SH-SY5Y (cell line): ENCODE data around the gene TMEM38A.

Experiments used
- GATA2 ChIP-seq: IDR thresholded peaks from 2 replicates; pipeline ENCODE4 v1.6.1; 2011; ENCODE audit warnings: mild to moderate bottlenecking, low read depth, low read length
- GATA3 ChIP-seq: IDR thresholded peaks from 2 replicates; pipeline ENCODE4 v1.6.1; 2011; ENCODE audit warnings: low read depth, mild to moderate bottlenecking, low read length, moderate library complexity

The TMEM38A gene

GRCh38 chr19:16627193-16627927 lies 33.6 kb upstream of the TMEM38A start:
- TF ChIP-seq GATA2 (no peak), GATA3 (no peak)

- TF ChIP-seq GATA2 = no peak
- TF ChIP-seq GATA3 = no peak
These were observed 33.1 kb upstream of the TMEM38A start for GRCh38 chr19:16627928-16628182.

- TF ChIP-seq GATA2 (no peak), GATA3 (no peak)
These were observed 32.6 kb upstream of the TMEM38A start, which contains the start of gene MED26 for GRCh38 chr19:16628183-16628983. MED26 (minus strand) TSS chr19:16628204; CDS start chr19:16627943, 261 bp downstream.

- TF ChIP-seq GATA3 (no peak), GATA2 (no peak)
These were observed 31.8 kb upstream of the TMEM38A start for GRCh38 chr19:16628984-16629691.

GRCh38 chr19:16631465-16631864 lies 29.5 kb upstream of the TMEM38A start:
- no peak for TF ChIP-seq GATA3
- no peak for TF ChIP-seq GATA2

- TF ChIP-seq GATA3 = no peak
These were observed 23.4 kb upstream of the TMEM38A start for GRCh38 chr19:16637535-16637934.

- TF ChIP-seq GATA2 (no peak), GATA3 (no peak)
These were observed 22.3 kb upstream of the TMEM38A start for GRCh38 chr19:16638666-16639065.

GRCh38 chr19:16640951-16641350 lies 20.0 kb upstream of the TMEM38A start:
- no peak for TF ChIP-seq GATA3
- TF ChIP-seq GATA2 = no peak

GRCh38 chr19:16641695-16642094 lies 19.2 kb upstream of the TMEM38A start:
- TF ChIP-seq GATA2 = no peak
- TF ChIP-seq GATA3 = no peak

GRCh38 chr19:16645140-16645539 lies 15.8 kb upstream of the TMEM38A start:
- TF ChIP-seq GATA3 (no peak), GATA2 (no peak)

- no peak for TF ChIP-seq GATA3
These were observed 11.2 kb upstream of the TMEM38A start for GRCh38 chr19:16649734-16650133.

- no peak for TF ChIP-seq GATA3
These were observed 10.1 kb upstream of the TMEM38A start for GRCh38 chr19:16650821-16651220.

GRCh38 chr19:16652854-16653253 lies 8.1 kb upstream of the TMEM38A start:
- TF ChIP-seq GATA2 = no peak
- no peak for TF ChIP-seq GATA3

GRCh38 chr19:16654140-16654539 lies 6.8 kb upstream of the TMEM38A start:
- no peak for TF ChIP-seq GATA3
- TF ChIP-seq GATA2 = no peak

GRCh38 chr19:16654627-16655026 lies 6.3 kb upstream of the TMEM38A start:
- TF ChIP-seq GATA3 (no peak), GATA2 (no peak)
